B cell (primary cell): ENCODE measurements around the gene INCA1. TPM values are rescaled to one million over a fixed set of nuclear protein-coding genes. Genes with fewer than 3 reads are reported as not detected.

Experiments used
- ATAC-seq: fragments of 200-7000 bp; cut with Tn5 transposase; one replicate; pipeline ENCODE4 v1.10.0; 2021; ENCODE audit warnings: low read depth, mild to moderate bottlenecking, moderate number of reproducible peaks, moderate library complexity
- CTCF ChIA-PET: fragments of 350-600 bp; sonication (Branson Sonifier 250); formaldehyde crosslinking; loops from one replicate; lab custom pipeline; 2021; ENCODE audit warnings: antibody characterized with exemption, inconsistent platforms; lab: Charles Lee
- POLR2A ChIA-PET: fragments of 350-600 bp; sonication (Branson Sonifier 250); formaldehyde crosslinking; loops from one replicate; lab custom pipeline; 2021; ENCODE audit warnings: antibody characterized with exemption; lab: Charles Lee
- DNase-seq: peaks from one replicate; pipeline ENCODE4 v3.0.0; 2013
- H2AFZ ChIP-seq: 2 replicates; pipeline ENCODE4 v1.6.1; 2012; ENCODE audit warnings: mild to moderate bottlenecking, low read depth, low read length; ENCODE audit not compliant: insufficient read depth, poor library complexity, severe bottlenecking
- H3K27ac ChIP-seq, 2 donors: 1 replicate in 1 of 2; 2 replicates in 1 of 2; pipeline ENCODE4 v1.5.1; 2012 to 2013; ENCODE audit warnings: low read length in 2 of 2, mild to moderate bottlenecking in 2 of 2, moderate library complexity in 1 of 2
- H3K27me3 ChIP-seq, 4 experiments: fragments of 200-600 bp in 1 of 4; sonication (generic) in 1 of 4; replicated peaks in 1 of 4; 1 replicate in 2 of 4; 2 replicates in 2 of 4; pipeline versions ENCODE4 v1.6.1 to v1.7.0; 2013 to 2016; ENCODE audit warnings: low read length in 3 of 4, mild to moderate bottlenecking in 2 of 4, mixed read lengths in 1 of 4, moderate library complexity in 1 of 4; ENCODE audit not compliant: insufficient read depth in 4 of 4, control insufficient read depth in 3 of 4; ENCODE audit errors: control extremely low read depth in 1 of 4
- H3K36me3 ChIP-seq, 2 experiments: replicated peaks in 1 of 2; 1 replicate in 1 of 2; 2 replicates in 1 of 2; pipeline versions ENCODE4 v1.6.1 to v1.7.1; 2013; ENCODE audit warnings: low read length in 1 of 2; ENCODE audit not compliant: insufficient read depth in 2 of 2, control insufficient read depth in 1 of 2; ENCODE audit errors: control extremely low read depth in 1 of 2, extremely low read depth in 1 of 2
- H3K4me1 ChIP-seq, 2 donors: fragments of 200-600 bp in 1 of 2; sonication (generic) in 1 of 2; 1 replicate in 1 of 2; 2 replicates in 1 of 2; pipeline versions ENCODE4 v1.5.1 to v1.6.1; 2013 to 2017; ENCODE audit warnings: low read length in 2 of 2; ENCODE audit not compliant: control insufficient read depth in 2 of 2, insufficient read depth in 2 of 2
- H3K4me2 ChIP-seq: replicated peaks from 2 replicates; pipeline ENCODE3; 2012; ENCODE audit warnings: mild to moderate bottlenecking, low read depth, low read length; ENCODE audit not compliant: poor library complexity, severe bottlenecking
- H3K4me3 ChIP-seq, 5 experiments: fragments of 200-600 bp in 1 of 5; sonication (generic) in 1 of 5; 1 replicate in 3 of 5; 2 replicates in 2 of 5; pipeline versions ENCODE4 v1.5.1 to v1.7.0; 2011 to 2016; ENCODE audit warnings: low read length in 4 of 5, mild to moderate bottlenecking in 4 of 5, low read depth in 2 of 5, control low read depth in 1 of 5, moderate library complexity in 1 of 5; ENCODE audit not compliant: insufficient read depth in 1 of 5; ENCODE audit errors: control extremely low read depth in 1 of 5, extremely low read depth in 1 of 5
- H3K79me2 ChIP-seq: fragments of 200-600 bp; sonication (generic); one replicate; pipeline ENCODE4 v1.6.0; 2016; ENCODE audit warnings: low read length; ENCODE audit not compliant: control insufficient read depth, insufficient read depth
- H3K9ac ChIP-seq: fragments of 200-600 bp; sonication (generic); 2 replicates; pipeline ENCODE4 v1.6.1; 2017; ENCODE audit warnings: mild to moderate bottlenecking, low read length, moderate library complexity
- H3K9me3 ChIP-seq, 3 donors: one replicate each; pipeline versions ENCODE4 v1.6.1 to v1.7.1; 2013; ENCODE audit warnings: low read length in 2 of 3; ENCODE audit not compliant: control insufficient read depth in 2 of 3, insufficient read depth in 1 of 3; ENCODE audit errors: control extremely low read depth in 1 of 3
- H4K20me1 ChIP-seq: 2 replicates; pipeline ENCODE4 v1.6.0; 2012; ENCODE audit warnings: mild to moderate bottlenecking, low read length; ENCODE audit not compliant: insufficient read depth, control insufficient read depth, poor library complexity, severe bottlenecking
- H3K27ac Mint-ChIP-seq: one replicate; pipeline ENCODE4 v1.8.0; 2021; ENCODE audit warnings: mixed read lengths
- H3K27me3 Mint-ChIP-seq: one replicate; pipeline ENCODE4 v1.8.0; 2021; ENCODE audit warnings: mixed read lengths
- H3K4me1 Mint-ChIP-seq: one replicate; pipeline ENCODE4 v1.8.0; 2021; ENCODE audit warnings: mixed read lengths
- H3K4me3 Mint-ChIP-seq: one replicate; pipeline ENCODE4 v1.8.0; 2021; ENCODE audit warnings: mixed read lengths
- H3K9me3 Mint-ChIP-seq: one replicate; pipeline ENCODE4 v1.8.0; 2022; ENCODE audit warnings: mixed read lengths; ENCODE audit not compliant: insufficient read depth
- EZH2 ChIP-seq: IDR thresholded peaks from 2 replicates; pipeline ENCODE4 v1.6.1; 2012; ENCODE audit warnings: borderline replicate concordance, low read depth, mild to moderate bottlenecking, moderate library complexity, low read length; ENCODE audit not compliant: insufficient read depth, poor library complexity, severe bottlenecking
- WGBS: methylation state at CpG from one replicate; pipeline ENCODE4 v1.1.5; 2013; ENCODE audit warnings: missing lambda C conversion rate; ENCODE audit not compliant: insufficient coverage; 5-methylcytosine and 5-hydroxymethylcytosine counted together
- intact Hi-C: fragments of 100-400 bp; cut with micrococcal nuclease; formaldehyde crosslinking; loops from one replicate; pipeline ENCODE4 v1.10.0; 2022
- polyA plus RNA-seq: library from polyadenylated mRNA; depleted of rRNA; stranded (reverse); fragments of >200 nt; gene quantifications from 2 replicates; pipeline ENCODE4 v1.2.3, GENCODE V29; 2012
- total RNA-seq, 2 donors: library from RNA; stranded (reverse); fragments of 120-200 nt in 1 of 2; gene quantifications; 1 replicate in 1 of 2; 2 replicates in 1 of 2; pipeline versions ENCODE4 v1.2.3 to v1.2.4, GENCODE V29; 2013 to 2022
- TF ChIP-seq, protein P1 (sequence below): fragments of 200-600 bp; IDR thresholded peaks from one replicate; pipeline ENCODE4 v1.8.0; 2022; ENCODE audit warnings: antibody characterized with exemption, mild to moderate bottlenecking

Gene INCA1
- total and polyA plus RNA-seq, 2 donors (not counting 1 experiment from before 2014, with no cell fraction given): 0.30 to 0.60 TPM

DNA sequence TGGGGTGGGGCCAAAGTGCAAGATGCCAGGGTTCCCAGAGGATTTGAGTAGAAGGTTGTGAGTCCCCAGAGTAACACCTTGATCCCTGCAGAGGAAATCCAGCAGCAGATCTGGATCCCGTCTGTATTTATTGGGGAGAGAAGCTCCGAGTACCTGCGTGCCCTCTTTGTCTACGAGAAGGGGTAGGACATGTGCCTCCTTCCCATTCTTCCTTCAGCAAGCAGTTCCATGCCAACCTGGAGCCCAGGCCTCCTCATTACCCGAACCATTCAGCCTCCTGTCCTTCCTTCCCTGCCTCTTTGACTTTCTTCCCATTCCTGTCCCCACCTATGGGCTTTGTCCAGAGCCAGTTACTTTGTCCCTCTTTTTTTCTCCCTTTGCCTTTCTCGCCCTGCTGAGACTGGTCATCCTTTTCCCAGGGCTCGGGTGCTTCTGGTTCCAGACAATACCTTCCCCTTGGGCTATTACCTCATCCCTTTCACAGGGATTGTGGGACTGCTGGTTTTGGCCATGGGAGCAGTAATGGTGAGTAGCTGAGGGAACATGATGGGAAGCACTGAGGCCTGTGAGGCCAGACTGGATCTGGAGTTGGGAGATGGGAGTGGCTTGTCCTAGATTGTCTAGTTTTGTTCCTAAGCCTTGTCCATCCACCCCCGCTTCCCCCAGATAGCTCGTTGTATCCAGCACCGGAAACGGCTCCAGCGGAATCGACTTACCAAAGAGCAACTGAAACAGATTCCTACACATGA, 54.4 kb downstream of the INCA1 start:
- no peaks in the 10 kb centered on the region for H3K27me3 Mint-ChIP-seq
- intact Hi-C loops: loop anchor here (5.0 to 10.0 kb wide), 3 partner anchors 136 to 302 kb away; partner anchors contain the start of genes PLD2 and ZNF594
- no peak overlapping the region for H3K4me3 ChIP-seq
- H3K9me3 ChIP-seq: no peaks in the 10 kb centered on the region
- TF ChIP-seq, protein P1, sequence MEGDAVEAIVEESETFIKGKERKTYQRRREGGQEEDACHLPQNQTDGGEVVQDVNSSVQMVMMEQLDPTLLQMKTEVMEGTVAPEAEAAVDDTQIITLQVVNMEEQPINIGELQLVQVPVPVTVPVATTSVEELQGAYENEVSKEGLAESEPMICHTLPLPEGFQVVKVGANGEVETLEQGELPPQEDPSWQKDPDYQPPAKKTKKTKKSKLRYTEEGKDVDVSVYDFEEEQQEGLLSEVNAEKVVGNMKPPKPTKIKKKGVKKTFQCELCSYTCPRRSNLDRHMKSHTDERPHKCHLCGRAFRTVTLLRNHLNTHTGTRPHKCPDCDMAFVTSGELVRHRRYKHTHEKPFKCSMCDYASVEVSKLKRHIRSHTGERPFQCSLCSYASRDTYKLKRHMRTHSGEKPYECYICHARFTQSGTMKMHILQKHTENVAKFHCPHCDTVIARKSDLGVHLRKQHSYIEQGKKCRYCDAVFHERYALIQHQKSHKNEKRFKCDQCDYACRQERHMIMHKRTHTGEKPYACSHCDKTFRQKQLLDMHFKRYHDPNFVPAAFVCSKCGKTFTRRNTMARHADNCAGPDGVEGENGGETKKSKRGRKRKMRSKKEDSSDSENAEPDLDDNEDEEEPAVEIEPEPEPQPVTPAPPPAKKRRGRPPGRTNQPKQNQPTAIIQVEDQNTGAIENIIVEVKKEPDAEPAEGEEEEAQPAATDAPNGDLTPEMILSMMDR: no peak
- TF ChIP-seq EZH2: no peak
- ChIA-PET POLR2A (interaction anchor here (2.7 kb wide), 1 partner anchor 24 kb away, joined by 9 read pairs; the partner anchor contains the start of gene SPAG7), CTCF (interaction anchor here (0.6 to 1.7 kb wide), 3 partner anchors 34 to 270 kb away, joined by 3 to 5 read pairs (median 3); no protein-coding TSS in a partner anchor)
- peak overlapping the region; percentile 29 for H3K4me3 Mint-ChIP-seq
- WGBS: 96% methylated on average over 6 of the region's 13 CpGs
- no peak for ATAC-seq
- H3K9me3 Mint-ChIP-seq: no peaks in the 10 kb centered on the region
- no peaks in the 10 kb centered on the region for H3K27me3 ChIP-seq
- peaks cover 78% of the 10 kb centered on the region for H3K4me1 Mint-ChIP-seq
- peaks cover 76% of the 10 kb centered on the region for H3K79me2 ChIP-seq
- peak overlapping the region; percentile 95 for H3K27ac Mint-ChIP-seq
- H4K20me1 ChIP-seq: peaks cover 39% of the 10 kb centered on the region
- peaks cover 68 to 80% of the 10 kb centered on the region in 2 donors for H3K4me1 ChIP-seq
- H3K4me2 ChIP-seq: peak overlapping the region; percentile 98
- H2AFZ ChIP-seq: no peak overlapping the region
- peak overlapping the region; percentile 30 to 93 for H3K27ac ChIP-seq
- DNase-seq: no peak
- peaks cover 0 to 48% of the 10 kb centered on the region in 2 experiments for H3K36me3 ChIP-seq
- no peak overlapping the region for H3K9ac ChIP-seq

DNA sequence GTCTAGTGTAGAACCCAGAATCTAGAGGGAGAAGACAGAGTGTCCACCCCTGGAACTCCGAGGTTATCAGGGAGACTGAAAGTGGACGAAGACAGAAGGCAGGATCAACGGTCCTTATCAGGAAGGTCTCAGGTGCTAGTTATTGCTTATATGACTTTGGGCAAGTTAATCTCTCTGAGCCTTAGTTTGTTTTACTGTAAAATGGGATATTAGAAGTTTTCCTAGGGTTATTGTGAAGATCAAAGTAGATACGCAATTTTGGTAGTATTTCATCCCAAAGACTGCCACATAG, 56.1 kb downstream of the INCA1 start:
- no peaks in the 10 kb centered on the region for H3K9me3 ChIP-seq
- H4K20me1 ChIP-seq: peaks cover 24% of the 10 kb centered on the region
- H3K4me3 ChIP-seq: peak overlapping the region; percentile 83 to 100 (median 86)
- no peak for DNase-seq
- Mint-ChIP-seq H3K4me3 (peak overlapping the region; percentile 89), H3K27ac (peak overlapping the region; percentile 95), H3K9me3 (no peaks in the 10 kb centered on the region), H3K4me1 (peaks cover 71% of the 10 kb centered on the region), H3K27me3 (no peaks in the 10 kb centered on the region)
- ChIA-PET POLR2A (interaction anchor here (2.5 to 2.6 kb wide), 2 partner anchors 26 to 46 kb away, joined by 11 to 25 read pairs; partner anchors contain the start of genes CAMTA2 and SPAG7), CTCF (no interaction called here)
- H3K27me3 ChIP-seq: no peaks in the 10 kb centered on the region
- H3K4me2 ChIP-seq: peak overlapping the region; percentile 99
- intact Hi-C loops: loop anchor here (2.0 to 10.0 kb wide), 4 partner anchors 56 to 304 kb away; partner anchors contain the start of genes INCA1, KIF1C, PLD2 and ZNF594
- peak overlapping the region; percentile 78 for H2AFZ ChIP-seq
- H3K36me3 ChIP-seq: peaks cover 0 to 56% of the 10 kb centered on the region in 2 experiments
- H3K27ac ChIP-seq: peak overlapping the region; percentile 84 to 87
- TF ChIP-seq EZH2: no peak
- H3K9ac ChIP-seq: peak overlapping the region; percentile 86
- H3K4me1 ChIP-seq: peaks cover 63 to 71% of the 10 kb centered on the region in 2 donors
- 32% methylated on average over 3 of the region's 4 CpGs for WGBS
- ATAC-seq: no peak
- peaks cover 60% of the 10 kb centered on the region for H3K79me2 ChIP-seq
